HCT116 (cell line): ENCODE measurements around the gene NEU4. TPM values are rescaled to one million over a fixed set of nuclear protein-coding genes. Genes with fewer than 3 reads are reported as not detected.

Source experiments
- ATAC-seq: fragments of 200-7000 bp; cut with Tn5 transposase; 2 replicates; pipeline ENCODE4 v1.9.1; 2020; ENCODE audit warnings: mild to moderate bottlenecking, moderate library complexity
- BruUV-seq: library from RNA; stranded (reverse); fragments of 400-500 nt; replicated peaks from 2 replicates; lab custom pipeline; 2021; lab: Mats Ljungman, UMichigan
- CTCF ChIA-PET: fragments of 300-600 bp; sonication (Branson Sonifier 250); formaldehyde crosslinking; loops from one replicate; lab custom pipeline; 2021; ENCODE audit warnings: antibody characterized with exemption; lab: Charles Lee
- POLR2A ChIA-PET: fragments of 300-600, 350-600 bp; sonication (Branson Sonifier 250); formaldehyde crosslinking; loops from one replicate; lab custom pipeline; 2021; ENCODE audit warnings: antibody characterized with exemption; lab: Charles Lee
- RAD21 ChIA-PET, 2 experiments: fragments of 300-600 bp; sonication (Branson Sonifier 250); formaldehyde crosslinking; loops; one replicate each; lab custom pipeline; 2023; ENCODE audit warnings: low total read pairs in 2 of 2; ENCODE audit not compliant: uncharacterized antibody in 2 of 2, unreplicated experiment in 2 of 2, low non-redundant PET in 1 of 2; lab: Charles Lee
- DNase-seq: peaks from one replicate; pipeline ENCODE4 v3.0.0-alpha.2; 2010; ENCODE audit warnings: low read depth, low spot score
- H2AFZ ChIP-seq: fragments of 200-600 bp; shearing (Covaris generic), sonication (generic); 2 replicates; pipeline ENCODE4 v1.6.1; 2017; ENCODE audit warnings: low read depth, mixed run types, mixed read lengths, antibody characterized with exemption, low read length; ENCODE audit not compliant: poor library complexity, severe bottlenecking
- H3K27ac ChIP-seq: 2 replicates; pipeline ENCODE4 v1.5.1; 2012; ENCODE audit warnings: low read depth, low read length
- H3K27me3 ChIP-seq: fragments of 200-600 bp; sonication (generic); 2 replicates; pipeline ENCODE4 v1.6.1; 2016; ENCODE audit warnings: mixed run types, low read length, mixed read lengths; ENCODE audit not compliant: insufficient read depth
- H3K36me3 ChIP-seq, 2 experiments: fragments of 200-500 bp in 1 of 2; fragments of 200-600 bp in 1 of 2; sonication (Bioruptor generic) in 1 of 2; sonication (generic) in 1 of 2; 2 replicates each; pipeline versions ENCODE4 v1.5.1 to v1.6.1; 2014 to 2016; ENCODE audit warnings: low read length in 2 of 2, inconsistent platforms in 1 of 2, mixed read lengths in 1 of 2, mixed run types in 1 of 2; ENCODE audit not compliant: insufficient read depth in 2 of 2, control insufficient read depth in 1 of 2
- H3K4me1 ChIP-seq, 2 experiments: fragments of 200-600 bp in 1 of 2; sonication (generic) in 1 of 2; 2 replicates each; pipeline versions ENCODE4 v1.5.1 to v1.6.1; 2012 to 2017; ENCODE audit warnings: low read length in 2 of 2, inconsistent platforms in 1 of 2, mild to moderate bottlenecking in 1 of 2, mixed read lengths in 1 of 2, mixed run types in 1 of 2, moderate library complexity in 1 of 2; ENCODE audit not compliant: insufficient read depth in 2 of 2, control insufficient read depth in 1 of 2
- H3K4me2 ChIP-seq: fragments of 200-600 bp; sonication (generic); 2 replicates; pipeline ENCODE4 v1.6.1; 2017; ENCODE audit warnings: mixed run types, low read length, mixed read lengths
- H3K4me3 ChIP-seq, 2 experiments: fragments of 200-600 bp in 1 of 2; sonication (generic) in 1 of 2; replicated peaks in 1 of 2; 2 replicates each; pipeline ENCODE4 v1.5.1; 2011 to 2016; ENCODE audit warnings: low read length in 2 of 2, control low read depth in 1 of 2, low read depth in 1 of 2, mild to moderate bottlenecking in 1 of 2, mixed read lengths in 1 of 2, mixed run types in 1 of 2
- H3K79me2 ChIP-seq: fragments of 200-600 bp; sonication (generic); 2 replicates; pipeline ENCODE4 v1.6.1; 2017; ENCODE audit warnings: mild to moderate bottlenecking, mixed run types, low read length, moderate library complexity, mixed read lengths; ENCODE audit not compliant: insufficient read depth
- H3K9ac ChIP-seq: fragments of 200-600 bp; sonication (generic); 2 replicates; pipeline ENCODE4 v1.6.1; 2016; ENCODE audit warnings: low read length, mixed read lengths
- H3K9me2 ChIP-seq: fragments of 200-600 bp; sonication (generic), shearing (Covaris generic); 2 replicates; pipeline ENCODE4 v1.6.1; 2017; ENCODE audit warnings: mixed run types, mild to moderate bottlenecking, moderate library complexity; ENCODE audit not compliant: insufficient read depth
- H3K9me3 ChIP-seq, 2 experiments: fragments of 200-500 bp in 1 of 2; fragments of 200-600 bp in 1 of 2; sonication (Bioruptor generic) in 1 of 2; sonication (generic) in 1 of 2; 2 replicates each; pipeline ENCODE4 v1.6.1; 2014 to 2017; ENCODE audit warnings: low read length in 2 of 2, mixed read lengths in 2 of 2, inconsistent platforms in 1 of 2, low read depth in 1 of 2, mild to moderate bottlenecking in 1 of 2, mixed run types in 1 of 2, moderate library complexity in 1 of 2; ENCODE audit not compliant: control insufficient read depth in 1 of 2, insufficient read depth in 1 of 2
- H4K20me1 ChIP-seq: fragments of 200-600 bp; sonication (generic), shearing (Covaris generic); 2 replicates; pipeline ENCODE4 v1.6.1; 2017; ENCODE audit warnings: mixed run types, mild to moderate bottlenecking, moderate library complexity; ENCODE audit not compliant: insufficient read depth
- CEBPB ChIP-seq: IDR thresholded peaks from 2 replicates; pipeline ENCODE4 v1.6.1; 2012; ENCODE audit warnings: low read depth
- ELF1 ChIP-seq: IDR thresholded peaks from 2 replicates; pipeline ENCODE4 v1.6.1; 2012; ENCODE audit warnings: low read depth, borderline replicate concordance
- EZH2 ChIP-seq: fragments of 200-600 bp; sonication (generic); IDR thresholded peaks from 2 replicates; pipeline ENCODE4 v1.6.1; 2017; ENCODE audit warnings: antibody characterized with exemption, mixed run types
- EZH2phosphoT487 ChIP-seq: fragments of 200-600 bp; IDR thresholded peaks from 2 replicates; pipeline ENCODE4 v1.6.1; 2018; ENCODE audit warnings: antibody characterized with exemption, borderline replicate concordance
- FOSL1 ChIP-seq: IDR thresholded peaks from 2 replicates; pipeline ENCODE4 v1.6.1; 2012; ENCODE audit warnings: low read depth
- JUND ChIP-seq: IDR thresholded peaks from 2 replicates; pipeline ENCODE4 v1.6.1; 2012
- POLR2A ChIP-seq: IDR thresholded peaks from 2 replicates; pipeline ENCODE4 v1.7.0; 2011; ENCODE audit warnings: borderline replicate concordance; ENCODE audit not compliant: insufficient read depth, insufficient read length; ENCODE audit errors: extremely low read depth
- POLR2AphosphoS5 ChIP-seq: IDR thresholded peaks from 2 replicates; pipeline ENCODE4 v1.6.1; 2011; ENCODE audit warnings: mild to moderate bottlenecking, low read depth, low read length, moderate library complexity
- SP1 ChIP-seq: IDR thresholded peaks from 2 replicates; pipeline ENCODE4 v1.6.1; 2012; ENCODE audit warnings: low read depth
- SRF ChIP-seq: IDR thresholded peaks from 2 replicates; pipeline ENCODE4 v1.6.1; 2012; ENCODE audit warnings: low read depth
- TCF7L2 ChIP-seq: IDR thresholded peaks from 2 replicates; pipeline ENCODE4 v1.7.0; 2011; ENCODE audit warnings: borderline replicate concordance, inconsistent platforms; ENCODE audit not compliant: insufficient read depth, insufficient read length; ENCODE audit errors: extremely low read depth
- YY1 ChIP-seq: IDR thresholded peaks from 2 replicates; pipeline ENCODE4 v1.6.1; 2011; ENCODE audit warnings: low read length, low read depth, moderate library complexity, mild to moderate bottlenecking; ENCODE audit not compliant: insufficient replicate concordance; ENCODE audit errors: extremely low read depth
- ZBTB33 ChIP-seq: IDR thresholded peaks from 2 replicates; pipeline ENCODE4 v1.6.1; 2011; ENCODE audit warnings: mild to moderate bottlenecking, low read length, moderate library complexity; ENCODE audit not compliant: insufficient replicate concordance; ENCODE audit errors: extremely low read depth
- intact Hi-C: fragments of 100-400 bp; cut with micrococcal nuclease; formaldehyde crosslinking; loops from 2 replicates; pipeline ENCODE4 v1.10.0; 2022
- total RNA-seq: library from RNA; stranded (reverse); gene quantifications from one replicate; pipeline ENCODE4 v1.2.1, GENCODE V29; 2021; ENCODE audit not compliant: unreplicated experiment
- TF ChIP-seq, protein P1 (sequence below): IDR thresholded peaks from 2 replicates; pipeline ENCODE4 v1.6.1; 2012

NEU4 gene
- total RNA-seq, 1 experiment from 2014 or later: 0.34 TPM

DNA sequence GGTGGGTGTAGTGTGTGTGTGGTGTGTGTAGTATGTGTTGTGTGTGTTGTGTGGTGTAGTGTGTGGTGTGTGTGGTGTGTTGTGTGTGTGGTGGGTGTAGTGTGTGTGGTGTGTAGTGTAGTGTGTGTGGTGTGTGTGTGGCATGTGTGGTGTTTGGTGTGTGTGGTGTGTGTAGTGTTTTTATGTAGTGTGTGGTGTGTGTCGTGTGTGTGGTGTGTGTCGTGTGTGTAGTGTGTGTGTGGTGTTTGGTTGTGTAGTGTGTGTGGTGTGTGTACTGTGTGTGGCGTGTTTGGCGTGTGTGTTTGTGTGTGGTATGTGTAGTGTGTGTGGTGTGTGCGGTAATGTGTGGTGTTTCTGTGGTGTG lies 55.8 kb downstream of the NEU4 start:
- DNase-seq: no peak
- no peaks in the 10 kb centered on the region for H3K27me3 ChIP-seq
- H3K4me1 ChIP-seq: no peaks in the 10 kb centered on the region
- no peaks in the 10 kb centered on the region for H3K79me2 ChIP-seq
- ChIA-PET CTCF (no interaction called here), POLR2A (no interaction called here), RAD21 (no interaction called here)
- H3K4me2 ChIP-seq: no peak overlapping the region
- no TSS peak for BruUV-seq
- no peaks in the 10 kb centered on the region for H3K36me3 ChIP-seq
- no peaks in the 10 kb centered on the region for H3K9me2 ChIP-seq
- H3K9ac ChIP-seq: no peak overlapping the region
- H3K4me3 ChIP-seq: no peak overlapping the region
- intact Hi-C loops: no loop called here
- H2AFZ ChIP-seq: no peak overlapping the region
- peaks cover 0 to 9% of the 10 kb centered on the region in 2 experiments; a peak in 1 of 4 replicates for H3K9me3 ChIP-seq
- H3K27ac ChIP-seq: no peak overlapping the region; the same call in 1 of the 2 replicates
- no peaks in the 10 kb centered on the region for H4K20me1 ChIP-seq
- TF ChIP-seq EZH2 (no peak), SP1 (no peak), EZH2phosphoT487 (no peak), CEBPB (no peak), JUND (no peak), SRF (no peak), FOSL1 (no peak), POLR2AphosphoS5 (no peak), POLR2A (no peak), YY1 (no peak), ZBTB33 (no peak), ELF1 (no peak), TCF7L2 (no peak)
- TF ChIP-seq, protein P1, sequence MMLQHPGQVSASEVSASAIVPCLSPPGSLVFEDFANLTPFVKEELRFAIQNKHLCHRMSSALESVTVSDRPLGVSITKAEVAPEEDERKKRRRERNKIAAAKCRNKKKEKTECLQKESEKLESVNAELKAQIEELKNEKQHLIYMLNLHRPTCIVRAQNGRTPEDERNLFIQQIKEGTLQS: no peak
- no peak for ATAC-seq
